HepG2 (cell line): ENCODE results near the gene AEBP1. TPM values are rescaled to one million over a fixed set of nuclear protein-coding genes. Genes with fewer than 3 reads are reported as not detected.

Source experiments
- BRCA1 ChIP-seq: sonication (generic); formaldehyde crosslinking; IDR thresholded peaks from 2 replicates; pipeline ENCODE4 v1.4.0; 2020; ENCODE audit warnings: missing genetic modification reagents
- ELF3 ChIP-seq: IDR thresholded peaks from 2 replicates; pipeline ENCODE4 v1.6.1; 2016; ENCODE audit warnings: missing genetic modification reagents, missing compliant biosample characterization
- FOXC1 ChIP-seq: sonication (generic); formaldehyde crosslinking; IDR thresholded peaks from 2 replicates; pipeline ENCODE4 v1.8.0; 2022; ENCODE audit warnings: mild to moderate bottlenecking, missing genetic modification reagents, borderline replicate concordance
- FOXK1 ChIP-seq: sonication (generic); formaldehyde crosslinking; IDR thresholded peaks from 2 replicates; pipeline ENCODE4 v1.4.0; 2020; ENCODE audit warnings: low read depth, missing genetic modification reagents, borderline replicate concordance
- HNRNPH1 ChIP-seq: fragments of 200-400 bp; formaldehyde crosslinking; optimal IDR thresholded peaks from 2 replicates; pipeline ENCODE3; 2017; ENCODE audit warnings: mild to moderate bottlenecking, low read depth, low read length
- HOXA7 ChIP-seq: sonication (generic); formaldehyde crosslinking; IDR thresholded peaks from 2 replicates; pipeline ENCODE4 v1.8.1; 2022; ENCODE audit warnings: mild to moderate bottlenecking, missing genetic modification reagents, moderate library complexity
- KDM2A ChIP-seq: sonication (generic); formaldehyde crosslinking; IDR thresholded peaks from 2 replicates; pipeline ENCODE4 v1.4.0; 2020; ENCODE audit warnings: low read depth, missing genetic modification reagents, borderline replicate concordance
- MIXL1 ChIP-seq: IDR thresholded peaks from 2 replicates; pipeline ENCODE4 v1.6.1; 2016
- NCOA1 ChIP-seq: sonication (generic); formaldehyde crosslinking; IDR thresholded peaks from 2 replicates; pipeline ENCODE4 v1.9.0; 2021; ENCODE audit warnings: missing genetic modification reagents
- PITX1 ChIP-seq: sonication (generic); formaldehyde crosslinking; IDR thresholded peaks from 2 replicates; pipeline ENCODE4 v1.5.1; 2020; ENCODE audit warnings: mild to moderate bottlenecking, missing genetic modification reagents
- POGZ ChIP-seq: sonication (generic); formaldehyde crosslinking; IDR thresholded peaks from 2 replicates; pipeline ENCODE4 v1.4.0; 2020; ENCODE audit warnings: mild to moderate bottlenecking, missing genetic modification reagents
- PRDM10 ChIP-seq: sonication (generic); formaldehyde crosslinking; IDR thresholded peaks from 2 replicates; pipeline ENCODE4 v1.4.0; 2020; ENCODE audit warnings: low read depth, missing genetic modification reagents
- SP5 ChIP-seq: IDR thresholded peaks from 2 replicates; pipeline ENCODE4 v1.6.1; 2016; ENCODE audit warnings: low read depth, borderline replicate concordance
- TEAD3 ChIP-seq: optimal IDR thresholded peaks from 2 replicates; pipeline ENCODE3; 2016; ENCODE audit warnings: borderline replicate concordance
- U2AF2 ChIP-seq: fragments of 200-400 bp; formaldehyde crosslinking; IDR thresholded peaks from 2 replicates; pipeline ENCODE4 v1.6.1; 2017; ENCODE audit warnings: low read depth, mild to moderate bottlenecking, low read length
- YEATS4 ChIP-seq: sonication (generic); formaldehyde crosslinking; IDR thresholded peaks from 2 replicates; pipeline ENCODE4 v1.4.0; 2020; ENCODE audit warnings: missing genetic modification reagents, borderline replicate concordance
- ZBTB20 ChIP-seq: sonication (generic); formaldehyde crosslinking; IDR thresholded peaks from 2 replicates; pipeline ENCODE4 v1.8.1; 2023; ENCODE audit warnings: missing genetic modification reagents, low read depth, mild to moderate bottlenecking, borderline replicate concordance
- ZBTB7A ChIP-seq: sonication (generic); formaldehyde crosslinking; IDR thresholded peaks from 2 replicates; pipeline ENCODE4 v1.8.0; 2022; ENCODE audit warnings: mild to moderate bottlenecking, missing genetic modification reagents
- ZFP36 ChIP-seq: fragments of 150-350 bp; IDR thresholded peaks from 2 replicates; pipeline ENCODE4 v1.6.1; 2018; ENCODE audit warnings: borderline replicate concordance, low read length, low read depth; ENCODE audit not compliant: partially characterized antibody
- ZNF18 ChIP-seq: sonication (generic); formaldehyde crosslinking; IDR thresholded peaks from 2 replicates; pipeline ENCODE4 v1.8.0; 2022; ENCODE audit warnings: mild to moderate bottlenecking, missing genetic modification reagents; ENCODE audit not compliant: insufficient replicate concordance
- ZNF414 ChIP-seq: sonication (generic); formaldehyde crosslinking; IDR thresholded peaks from 2 replicates; pipeline ENCODE4 v1.5.0; 2020; ENCODE audit warnings: missing genetic modification reagents
- ZNF44 ChIP-seq: sonication (generic); formaldehyde crosslinking; IDR thresholded peaks from 2 replicates; pipeline ENCODE4 v1.5.1; 2020; ENCODE audit warnings: mild to moderate bottlenecking, missing genetic modification reagents
- ZNF451 ChIP-seq: sonication (generic); formaldehyde crosslinking; IDR thresholded peaks from 2 replicates; pipeline ENCODE4 v1.5.0; 2020; ENCODE audit warnings: mild to moderate bottlenecking, missing genetic modification reagents
- ZNF547 ChIP-seq: sonication (generic); formaldehyde crosslinking; IDR thresholded peaks from 2 replicates; pipeline ENCODE4 v1.5.1; 2020; ENCODE audit warnings: mild to moderate bottlenecking, missing genetic modification reagents
- ZNF672 ChIP-seq: sonication (generic); formaldehyde crosslinking; IDR thresholded peaks from 2 replicates; pipeline ENCODE4 v1.8.1; 2022; ENCODE audit warnings: missing genetic modification reagents
- ZNF777 ChIP-seq: sonication (generic); formaldehyde crosslinking; IDR thresholded peaks from 2 replicates; pipeline ENCODE4 v1.4.0; 2020; ENCODE audit warnings: missing genetic modification reagents
- ZNF792 ChIP-seq: IDR thresholded peaks from 2 replicates; pipeline ENCODE4 v1.6.1; 2016
- polyA plus RNA-seq, 8 experiments: library from polyadenylated mRNA; depleted of rRNA in 3 of 8; stranded (reverse) in 7 of 8; unstranded in 1 of 8; fragments of >200 nt; fragmentation: Illumina TruSeq in 4 of 8; extraction: Trizol in 4 of 8; gene quantifications; 2 replicates each; pipeline versions ENCODE4 v1.2.1 to v1.2.3, GENCODE V29; 2011 to 2016; ENCODE audit warnings: low read depth in 4 of 8, missing spikeins in 1 of 8, mixed read lengths in 1 of 8; ENCODE audit not compliant: insufficient read depth in 1 of 8
- total RNA-seq, 5 experiments: library from RNA; depleted of rRNA; stranded (reverse); fragments of >200 nt; fragmentation: Illumina TruSeq; extraction: Trizol; gene quantifications; 2 replicates each; pipeline ENCODE4 v1.2.3, GENCODE V29; 2016; ENCODE audit warnings: low read depth in 1 of 5

The AEBP1 gene
- total and polyA plus RNA-seq, 2 of the 13 experiments (the other 11 are each of a cell fraction or from before 2014, with no cell fraction given) = 0.22 to 0.55 TPM

- peak; percentile 57; the same call in 1 of the 2 replicates for TF ChIP-seq PRDM10 (CRISPR knock-in tag)
- no peak for TF ChIP-seq ZBTB20 (CRISPR knock-in tag)
- TF ChIP-seq ZNF777 (CRISPR knock-in tag) = no peak
- TF ChIP-seq ZNF547 (CRISPR knock-in tag) = peak; percentile 74
- peak; percentile 56; the same call in 1 of the 2 replicates for TF ChIP-seq MIXL1 (CRISPR knock-in tag)
- no peak for TF ChIP-seq HNRNPH1
- peak; percentile 48; the same call in 1 of the 2 replicates for TF ChIP-seq PITX1
- TF ChIP-seq YEATS4 (CRISPR knock-in tag) = 0 out of 2 replicates have a peak, but pooled peaks have one; percentile 45
- TF ChIP-seq SP5 (CRISPR knock-in tag) = peak; percentile 17; the same call in 1 of the 2 replicates
- TF ChIP-seq ZFP36 = no peak
- peak; percentile 54 for TF ChIP-seq TEAD3 (CRISPR knock-in tag)
- no peak for TF ChIP-seq FOXK1 (CRISPR knock-in tag)
- no peak for TF ChIP-seq NCOA1 (CRISPR knock-in tag)
- TF ChIP-seq ZNF672 = no peak
- 0 out of 2 replicates have a peak, but pooled peaks have one; percentile 51 for TF ChIP-seq KDM2A (CRISPR knock-in tag)
- peak; percentile 28; the same call in 1 of the 2 replicates for TF ChIP-seq ELF3 (CRISPR knock-in tag)
- TF ChIP-seq ZNF414 = no peak
- TF ChIP-seq BRCA1 (CRISPR knock-in tag) = 0 out of 2 replicates have a peak, but pooled peaks have one; percentile 30
- TF ChIP-seq HOXA7 (CRISPR knock-in tag) = no peak
- TF ChIP-seq ZNF451 = no peak
- no peak for TF ChIP-seq ZNF18 (CRISPR knock-in tag)
- peak; percentile 30; the same call in 1 of the 2 replicates for TF ChIP-seq POGZ (CRISPR knock-in tag)
- TF ChIP-seq ZNF792 (CRISPR knock-in tag) = no peak
- TF ChIP-seq ZNF44 = no peak
- TF ChIP-seq ZBTB7A (CRISPR knock-in tag) = no peak
- no peak for TF ChIP-seq U2AF2
- no peak for TF ChIP-seq FOXC1 (CRISPR knock-in tag)
These were observed 32.3 kb upstream of the AEBP1 start (continued) for GRCh38 chr7:44071726-44072363.
